Stimulated activated CD8-positive, alpha-beta memory T cell treated with anti-CD3 and anti-CD28 coated beads, Interleukin-4, amount 100 ng/mL, for 24 hours (primary cell): ENCODE data around the gene ERVV-1.
"Not testable (repeated sequence)": the region's sequence is repeated elsewhere in the genome, so short reads cannot be mapped to it uniquely, and the experiment has no call there.

Experiments
- DNase-seq: peaks from one replicate; pipeline ENCODE4 v3.0.0-alpha.2; 2020; ENCODE audit warnings: low read depth

The ERVV-1 gene

GRCh38 chr19:53013621-53014020 is at the start of gene ERVV-1:
TSS of gene ERVV-1 (plus strand) at chr19:53013921. CDS start at chr19:53014091, 170 bp downstream.
- DNase-seq, result no peak

- no peak for DNase-seq
Measured at GRCh38 chr19:52967772-52968171, 45.9 kb upstream of the ERVV-1 start.

GRCh38 chr19:52981329-52981728 is 32.4 kb upstream of the ERVV-1 start:
- no peak for DNase-seq

- DNase-seq, result not testable (repeated sequence)
Measured at GRCh38 chr19:52983167-52983566, 30.6 kb upstream of the ERVV-1 start.

- no peak for DNase-seq
Measured at GRCh38 chr19:52987221-52987620, 26.5 kb upstream of the ERVV-1 start.

- no peak for DNase-seq
Measured at GRCh38 chr19:52988506-52988905, 25.2 kb upstream of the ERVV-1 start.

- DNase-seq, result no peak
Measured at GRCh38 chr19:52990759-52991418, 22.8 kb upstream of the ERVV-1 start.

- DNase-seq, result no peak
Measured at GRCh38 chr19:52991484-52991883, 22.2 kb upstream of the ERVV-1 start.

GRCh38 chr19:52992109-52993004 is 21.4 kb upstream of the ERVV-1 start:
- no peak for DNase-seq

GRCh38 chr19:52993342-52994178 is 20.2 kb upstream of the ERVV-1 start:
- peak; percentile 57 for DNase-seq

- no peak for DNase-seq
Measured at GRCh38 chr19:52995711-52996110, 18.0 kb upstream of the ERVV-1 start.

- DNase-seq, result no peak
Measured at GRCh38 chr19:52997975-52998374, 15.7 kb upstream of the ERVV-1 start.

GRCh38 chr19:53002479-53002878 is 11.2 kb upstream of the ERVV-1 start:
- no peak for DNase-seq

GRCh38 chr19:53004242-53004641 is 9.5 kb upstream of the ERVV-1 start:
- no peak for DNase-seq

GRCh38 chr19:53007200-53007599 is 6.5 kb upstream of the ERVV-1 start:
- no peak for DNase-seq

GRCh38 chr19:53007606-53008005 is 6.1 kb upstream of the ERVV-1 start:
- no peak for DNase-seq

- DNase-seq, result no peak
Measured at GRCh38 chr19:53008061-53008778, 5.5 kb upstream of the ERVV-1 start.

- no peak for DNase-seq
Measured at GRCh38 chr19:53010494-53010893, 3.2 kb upstream of the ERVV-1 start.

- no peak for DNase-seq
Measured at GRCh38 chr19:53012006-53012405, 1.7 kb upstream of the ERVV-1 start.

GRCh38 chr19:53015159-53015558 is 1.4 kb downstream of the ERVV-1 start:
- DNase-seq, result no peak

GRCh38 chr19:53015730-53016129 is 2.0 kb downstream of the ERVV-1 start:
- DNase-seq, result no peak

- DNase-seq, result no peak
Measured at GRCh38 chr19:53019684-53020083, 6.0 kb downstream of the ERVV-1 start.
